IPS-18a (cell line): Measurements from ENCODE around the gene CNST.
"Not testable (repeated sequence)": the region's sequence is repeated elsewhere in the genome, so short reads cannot be mapped to it uniquely, and the experiment has no call there.

Source experiments
- H3K27ac ChIP-seq: one replicate; pipeline ENCODE4 v1.5.1; 2013; ENCODE audit warnings: low read length
- H3K27me3 ChIP-seq: one replicate; pipeline ENCODE4 v1.6.1; 2013; ENCODE audit warnings: mild to moderate bottlenecking, low read length; ENCODE audit not compliant: control insufficient read depth, insufficient read depth
- H3K36me3 ChIP-seq: one replicate; pipeline ENCODE4 v1.6.1; 2013; ENCODE audit warnings: low read depth, low read length; ENCODE audit not compliant: control insufficient read depth
- H3K4me1 ChIP-seq: one replicate; pipeline ENCODE4 v1.6.1; 2013; ENCODE audit warnings: low read depth, low read length; ENCODE audit not compliant: control insufficient read depth
- H3K4me3 ChIP-seq: one replicate; pipeline ENCODE4 v1.5.1; 2013; ENCODE audit warnings: low read length
- H3K9ac ChIP-seq: one replicate; pipeline ENCODE4 v1.6.1; 2013; ENCODE audit warnings: mild to moderate bottlenecking, low read length, moderate library complexity
- H3K9me3 ChIP-seq: one replicate; pipeline ENCODE4 v1.6.1; 2013; ENCODE audit warnings: low read depth, low read length; ENCODE audit not compliant: control insufficient read depth

Gene CNST

GRCh38 chr1:246632281-246633168 is 66.3 kb downstream of the CNST start:
- Histone ChIP-seq H3K36me3 (no peaks in the 10 kb centered on the region), H3K9ac (no peak overlapping the region)

GRCh38 chr1:246634659-246635058 is 68.4 kb downstream of the CNST start:
- not testable (repeated sequence) for H3K9ac ChIP-seq, H3K27me3 ChIP-seq, H3K27ac ChIP-seq, H3K36me3 ChIP-seq, H3K4me3 ChIP-seq, H3K9me3 ChIP-seq, H3K4me1 ChIP-seq

More at GRCh38 chr1:246632281-246633168, 66.3 kb downstream of the CNST start:
- Histone ChIP-seq H3K9me3 (no peaks in the 10 kb centered on the region), H3K27me3 (no peaks in the 10 kb centered on the region), H3K27ac (no peak overlapping the region), H3K4me3 (no peak overlapping the region), H3K4me1 (no peaks in the 10 kb centered on the region)

- Histone ChIP-seq H3K4me3 (no peak overlapping the region), H3K9ac (no peak overlapping the region), H3K4me1 (no peaks in the 10 kb centered on the region), H3K36me3 (no peaks in the 10 kb centered on the region), H3K27ac (no peak overlapping the region), H3K27me3 (no peaks in the 10 kb centered on the region), H3K9me3 (no peaks in the 10 kb centered on the region)
Observed at GRCh38 chr1:246638941-246639655, 72.8 kb downstream of the CNST start.

GRCh38 chr1:246639732-246640131 is 73.5 kb downstream of the CNST start:
- H3K36me3 ChIP-seq, result no peaks in the 10 kb centered on the region
- H3K4me1 ChIP-seq, result no peaks in the 10 kb centered on the region
- no peak overlapping the region for H3K4me3 ChIP-seq
- no peak overlapping the region for H3K27ac ChIP-seq
- no peaks in the 10 kb centered on the region for H3K9me3 ChIP-seq
- H3K9ac ChIP-seq, result no peak overlapping the region
- no peaks in the 10 kb centered on the region for H3K27me3 ChIP-seq

- Histone ChIP-seq H3K36me3 (no peaks in the 10 kb centered on the region), H3K9me3 (no peaks in the 10 kb centered on the region), H3K27me3 (no peaks in the 10 kb centered on the region), H3K27ac (no peak overlapping the region), H3K9ac (no peak overlapping the region), H3K4me3 (no peak overlapping the region), H3K4me1 (no peaks in the 10 kb centered on the region)
Observed at GRCh38 chr1:246640747-246641146, 74.5 kb downstream of the CNST start.

- H3K4me3 ChIP-seq, result no peak overlapping the region
- no peaks in the 10 kb centered on the region for H3K4me1 ChIP-seq
- H3K36me3 ChIP-seq, result no peaks in the 10 kb centered on the region
- no peak overlapping the region for H3K9ac ChIP-seq
- no peaks in the 10 kb centered on the region for H3K27me3 ChIP-seq
- H3K27ac ChIP-seq, result no peak overlapping the region
- no peaks in the 10 kb centered on the region for H3K9me3 ChIP-seq
Observed at GRCh38 chr1:246641394-246641793, 75.1 kb downstream of the CNST start.

GRCh38 chr1:246642719-246643118 is 76.5 kb downstream of the CNST start:
- H3K36me3 ChIP-seq, result peaks cover 5% of the 10 kb centered on the region
- H3K4me3 ChIP-seq, result no peak overlapping the region
- H3K27me3 ChIP-seq, result no peaks in the 10 kb centered on the region
- no peak overlapping the region for H3K27ac ChIP-seq
- peaks cover 9% of the 10 kb centered on the region for H3K4me1 ChIP-seq
- no peak overlapping the region for H3K9ac ChIP-seq
- H3K9me3 ChIP-seq, result no peaks in the 10 kb centered on the region

- H3K27ac ChIP-seq, result no peak overlapping the region
- no peaks in the 10 kb centered on the region for H3K9me3 ChIP-seq
- no peaks in the 10 kb centered on the region for H3K27me3 ChIP-seq
- H3K4me3 ChIP-seq, result no peak overlapping the region
- no peak overlapping the region for H3K9ac ChIP-seq
- peaks cover 9% of the 10 kb centered on the region for H3K4me1 ChIP-seq
- H3K36me3 ChIP-seq, result peaks cover 8% of the 10 kb centered on the region
Observed at GRCh38 chr1:246647113-246647512, 80.9 kb downstream of the CNST start.

- no peak overlapping the region for H3K9ac ChIP-seq
Observed at GRCh38 chr1:246647513-246647912, 81.3 kb downstream of the CNST start.

GRCh38 chr1:246651012-246651695 is 84.9 kb downstream of the CNST start:
- Histone ChIP-seq H3K9me3 (no peaks in the 10 kb centered on the region), H3K4me1 (peaks cover 9% of the 10 kb centered on the region), H3K36me3 (peaks cover 10% of the 10 kb centered on the region), H3K4me3 (no peak overlapping the region), H3K9ac (no peak overlapping the region), H3K27me3 (no peaks in the 10 kb centered on the region), H3K27ac (no peak overlapping the region)

More at GRCh38 chr1:246647513-246647912, 81.3 kb downstream of the CNST start:
- Histone ChIP-seq H3K36me3 (peaks cover 8% of the 10 kb centered on the region), H3K27me3 (no peaks in the 10 kb centered on the region), H3K9me3 (no peaks in the 10 kb centered on the region), H3K27ac (no peak overlapping the region), H3K4me1 (peaks cover 9% of the 10 kb centered on the region), H3K4me3 (no peak overlapping the region)

- Histone ChIP-seq H3K4me1 (no peaks in the 10 kb centered on the region), H3K27me3 (no peaks in the 10 kb centered on the region), H3K36me3 (peaks cover 2% of the 10 kb centered on the region), H3K4me3 (no peak overlapping the region), H3K27ac (no peak overlapping the region), H3K9me3 (no peaks in the 10 kb centered on the region), H3K9ac (no peak overlapping the region)
Observed at GRCh38 chr1:246658567-246658966, 92.3 kb downstream of the CNST start.
